ENCODE results near the gene CDK15. TPM values are rescaled to one million over a fixed set of nuclear protein-coding genes. Genes with fewer than 3 reads are reported as not detected.

CDK15 gene
- total RNA-seq, 1 donor from 2014 or later = 6.8 TPM

DNA sequence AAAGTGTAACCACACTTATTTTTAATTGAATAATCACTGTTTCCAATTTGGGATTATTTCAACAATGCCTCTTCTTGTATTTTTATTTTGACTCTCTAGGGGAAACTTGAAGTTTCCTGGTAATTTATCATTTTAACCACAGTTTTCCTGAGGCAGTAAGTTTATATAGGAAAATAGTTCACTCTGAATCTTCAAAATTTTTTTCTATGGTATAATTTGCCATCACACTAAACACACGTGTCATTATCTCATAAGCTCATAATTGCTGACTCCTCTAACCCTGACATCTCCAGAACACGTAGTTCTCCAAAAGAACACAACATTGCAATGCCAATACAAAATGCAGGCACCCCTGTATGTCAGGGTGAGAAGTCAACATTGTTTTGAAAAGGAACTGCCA lies 125.1 kb downstream of the CDK15 start:
- H3K4me1 Mint-ChIP-seq = peaks cover 22% of the 10 kb centered on the region
- H3K36me3 Mint-ChIP-seq = peaks cover 10% of the 10 kb centered on the region
- peaks cover 11% of the 10 kb centered on the region for H3K9me3 Mint-ChIP-seq
- DNase-seq (ENCODE audit: low spot score in 2 of 2, unreplicated experiment in 2 of 2) = no peak
- TF ChIP-seq, protein P1, sequence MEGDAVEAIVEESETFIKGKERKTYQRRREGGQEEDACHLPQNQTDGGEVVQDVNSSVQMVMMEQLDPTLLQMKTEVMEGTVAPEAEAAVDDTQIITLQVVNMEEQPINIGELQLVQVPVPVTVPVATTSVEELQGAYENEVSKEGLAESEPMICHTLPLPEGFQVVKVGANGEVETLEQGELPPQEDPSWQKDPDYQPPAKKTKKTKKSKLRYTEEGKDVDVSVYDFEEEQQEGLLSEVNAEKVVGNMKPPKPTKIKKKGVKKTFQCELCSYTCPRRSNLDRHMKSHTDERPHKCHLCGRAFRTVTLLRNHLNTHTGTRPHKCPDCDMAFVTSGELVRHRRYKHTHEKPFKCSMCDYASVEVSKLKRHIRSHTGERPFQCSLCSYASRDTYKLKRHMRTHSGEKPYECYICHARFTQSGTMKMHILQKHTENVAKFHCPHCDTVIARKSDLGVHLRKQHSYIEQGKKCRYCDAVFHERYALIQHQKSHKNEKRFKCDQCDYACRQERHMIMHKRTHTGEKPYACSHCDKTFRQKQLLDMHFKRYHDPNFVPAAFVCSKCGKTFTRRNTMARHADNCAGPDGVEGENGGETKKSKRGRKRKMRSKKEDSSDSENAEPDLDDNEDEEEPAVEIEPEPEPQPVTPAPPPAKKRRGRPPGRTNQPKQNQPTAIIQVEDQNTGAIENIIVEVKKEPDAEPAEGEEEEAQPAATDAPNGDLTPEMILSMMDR (IDR thresholded peaks at IDR 0.05; ENCODE audit: unreplicated experiment) = no peak
- no peak overlapping the region for H3K4me3 Mint-ChIP-seq
- H3K27me3 Mint-ChIP-seq (ENCODE audit: low read depth) = no peaks in the 10 kb centered on the region
- no peak overlapping the region for H3K27ac Mint-ChIP-seq

DNA sequence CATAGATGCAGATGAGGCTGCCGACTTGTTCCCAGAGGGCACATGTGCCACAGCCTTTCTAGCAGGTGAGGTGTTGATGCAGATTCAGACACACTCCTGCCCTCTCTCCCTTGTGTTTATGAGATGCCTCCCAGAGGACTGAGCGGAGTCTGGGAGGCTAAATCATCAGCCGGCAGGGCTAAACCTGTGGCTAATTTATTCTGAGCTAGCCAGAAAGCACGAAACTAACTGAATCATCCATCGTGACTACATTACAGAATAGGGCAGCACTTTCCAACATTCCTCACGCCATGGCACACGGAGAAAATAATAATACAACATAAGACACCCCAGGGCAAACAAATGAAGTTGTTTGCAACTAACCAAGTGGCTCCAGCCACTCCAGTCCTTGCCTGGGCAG lies 125.6 kb downstream of the CDK15 start:
- Mint-ChIP-seq H3K9me3 (peaks cover 11% of the 10 kb centered on the region), H3K4me1 (peaks cover 21% of the 10 kb centered on the region), H3K27ac (no peak overlapping the region), H3K4me3 (no peak overlapping the region), H3K27me3 (ENCODE audit: low read depth) (no peaks in the 10 kb centered on the region), H3K36me3 (peaks cover 10% of the 10 kb centered on the region)
- no peak for DNase-seq (ENCODE audit: low spot score in 2 of 2, unreplicated experiment in 2 of 2)
- TF ChIP-seq, protein P1 (IDR thresholded peaks at IDR 0.05; ENCODE audit: unreplicated experiment) = no peak

DNA sequence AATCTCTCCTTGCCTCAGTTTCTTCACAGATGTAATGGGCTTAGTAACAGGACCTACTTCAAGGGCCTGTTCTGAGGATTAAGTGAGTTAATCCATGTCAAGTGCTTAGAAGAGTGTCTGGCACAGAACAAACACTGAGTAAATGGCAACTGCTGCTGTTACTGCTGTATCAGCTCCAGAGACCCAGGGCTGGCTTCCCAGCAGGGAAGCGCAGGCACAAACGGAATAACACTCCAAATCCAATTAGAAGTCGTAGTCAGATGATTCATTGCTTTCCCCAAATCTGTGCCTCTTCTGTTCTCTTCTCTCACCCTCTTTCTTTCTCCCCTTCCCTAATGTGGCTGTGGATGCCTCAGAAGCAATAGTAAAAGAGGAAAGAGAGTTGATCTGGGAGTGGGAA lies 126.2 kb downstream of the CDK15 start:
- Mint-ChIP-seq H3K27me3 (ENCODE audit: low read depth) (no peaks in the 10 kb centered on the region), H3K27ac (no peak overlapping the region), H3K36me3 (peaks cover 10% of the 10 kb centered on the region), H3K4me3 (no peak overlapping the region), H3K9me3 (peaks cover 11% of the 10 kb centered on the region), H3K4me1 (peaks cover 21% of the 10 kb centered on the region)
- TF ChIP-seq, protein P1 (IDR thresholded peaks at IDR 0.05; ENCODE audit: unreplicated experiment) = no peak
- DNase-seq (ENCODE audit: low spot score in 2 of 2, unreplicated experiment in 2 of 2) = no peak

DNA sequence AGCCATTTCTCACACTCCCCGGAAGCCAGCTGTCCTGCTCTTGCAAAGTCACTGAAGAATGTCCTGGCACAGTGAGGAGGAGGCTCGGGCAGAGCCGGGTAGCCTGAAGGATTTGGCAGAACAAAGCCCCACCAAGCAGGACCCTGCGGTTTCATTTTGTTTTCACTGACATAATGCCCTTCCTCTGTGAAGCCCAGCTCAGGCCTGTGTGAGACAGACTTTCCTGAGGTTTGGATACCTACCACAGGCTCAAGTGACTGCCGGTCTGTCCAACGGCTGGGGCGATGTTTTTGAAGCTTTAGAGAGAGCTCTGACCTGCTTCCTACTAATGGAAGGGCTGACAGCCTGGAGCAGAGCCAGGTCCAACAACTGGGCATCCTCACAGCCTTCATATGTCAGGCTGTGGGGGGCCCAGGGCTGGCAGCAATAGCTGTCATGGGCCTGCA lies 127.5 kb downstream of the CDK15 start:
- peaks cover 10% of the 10 kb centered on the region for H3K36me3 Mint-ChIP-seq
- peaks cover 11% of the 10 kb centered on the region for H3K9me3 Mint-ChIP-seq
- TF ChIP-seq, protein P1 (IDR thresholded peaks at IDR 0.05; ENCODE audit: unreplicated experiment) = no peak
- peaks cover 33% of the 10 kb centered on the region for H3K4me1 Mint-ChIP-seq
- H3K27ac Mint-ChIP-seq = no peak overlapping the region
- no peak overlapping the region for H3K4me3 Mint-ChIP-seq
- H3K27me3 Mint-ChIP-seq (ENCODE audit: low read depth) = no peaks in the 10 kb centered on the region
- DNase-seq (ENCODE audit: low spot score in 2 of 2, unreplicated experiment in 2 of 2) = no peak

DNA sequence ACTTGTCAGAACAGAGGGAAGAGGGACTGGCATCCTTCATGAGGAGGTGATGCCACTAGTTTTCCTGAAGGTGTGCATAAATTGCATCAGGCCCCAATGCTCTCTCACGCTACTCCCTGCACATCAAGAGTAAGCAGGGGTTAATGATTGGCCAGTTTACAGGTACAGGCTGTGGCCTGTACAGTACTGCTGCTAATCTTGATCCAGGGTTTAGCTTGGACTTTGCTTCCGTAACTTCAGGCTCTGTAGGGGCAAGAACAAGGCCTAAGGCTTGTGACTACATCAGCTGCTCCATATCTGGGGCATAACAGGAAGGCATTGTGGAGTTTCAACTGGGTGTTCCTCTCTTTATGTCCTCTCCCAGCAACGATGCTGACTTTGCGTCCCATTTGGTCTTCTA lies 130.5 kb downstream of the CDK15 start:
- H3K27ac Mint-ChIP-seq = no peak overlapping the region
- TF ChIP-seq, protein P1 (IDR thresholded peaks at IDR 0.05; ENCODE audit: unreplicated experiment) = no peak
- H3K9me3 Mint-ChIP-seq = peaks cover 11% of the 10 kb centered on the region
- peaks cover 10% of the 10 kb centered on the region for H3K36me3 Mint-ChIP-seq
- H3K27me3 Mint-ChIP-seq (ENCODE audit: low read depth) = no peaks in the 10 kb centered on the region
- DNase-seq (ENCODE audit: low spot score in 2 of 2, unreplicated experiment in 2 of 2) = no peak
- H3K4me3 Mint-ChIP-seq = no peak overlapping the region
- H3K4me1 Mint-ChIP-seq = peaks cover 35% of the 10 kb centered on the region

DNA sequence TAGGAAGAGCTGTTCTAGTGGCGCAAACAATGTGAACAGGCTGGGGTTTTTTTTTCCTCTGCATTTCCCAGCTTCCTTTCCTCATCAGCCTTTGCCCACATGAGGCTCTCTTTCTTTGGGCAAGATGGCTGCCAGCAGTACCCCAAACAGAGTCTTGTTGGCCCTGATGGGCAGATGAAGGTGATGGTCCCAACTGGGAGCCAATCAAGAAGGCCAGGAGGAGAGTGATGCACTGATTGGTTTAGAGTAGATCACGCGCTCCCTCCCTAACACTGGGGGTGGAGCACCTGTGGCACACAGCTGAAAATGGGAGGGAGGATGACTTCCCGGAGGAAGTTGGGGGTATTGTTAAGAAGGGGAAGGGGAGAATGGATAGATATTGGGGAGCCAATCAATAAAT lies 131.0 kb downstream of the CDK15 start:
- Mint-ChIP-seq H3K4me1 (peaks cover 31% of the 10 kb centered on the region), H3K36me3 (peaks cover 10% of the 10 kb centered on the region), H3K27me3 (ENCODE audit: low read depth) (no peaks in the 10 kb centered on the region), H3K27ac (no peak overlapping the region), H3K4me3 (no peak overlapping the region), H3K9me3 (peaks cover 11% of the 10 kb centered on the region)
- TF ChIP-seq, protein P1 (IDR thresholded peaks at IDR 0.05; ENCODE audit: unreplicated experiment) = no peak
- DNase-seq (ENCODE audit: low spot score in 2 of 2, unreplicated experiment in 2 of 2) = no peak
